ENCODE results near the gene C1QTNF1. TPM values are rescaled to one million over a fixed set of nuclear protein-coding genes. Genes with fewer than 3 reads are reported as not detected.

C1QTNF1 gene
- total RNA-seq, 1 donor from 2014 or later = 6.8 TPM

DNA sequence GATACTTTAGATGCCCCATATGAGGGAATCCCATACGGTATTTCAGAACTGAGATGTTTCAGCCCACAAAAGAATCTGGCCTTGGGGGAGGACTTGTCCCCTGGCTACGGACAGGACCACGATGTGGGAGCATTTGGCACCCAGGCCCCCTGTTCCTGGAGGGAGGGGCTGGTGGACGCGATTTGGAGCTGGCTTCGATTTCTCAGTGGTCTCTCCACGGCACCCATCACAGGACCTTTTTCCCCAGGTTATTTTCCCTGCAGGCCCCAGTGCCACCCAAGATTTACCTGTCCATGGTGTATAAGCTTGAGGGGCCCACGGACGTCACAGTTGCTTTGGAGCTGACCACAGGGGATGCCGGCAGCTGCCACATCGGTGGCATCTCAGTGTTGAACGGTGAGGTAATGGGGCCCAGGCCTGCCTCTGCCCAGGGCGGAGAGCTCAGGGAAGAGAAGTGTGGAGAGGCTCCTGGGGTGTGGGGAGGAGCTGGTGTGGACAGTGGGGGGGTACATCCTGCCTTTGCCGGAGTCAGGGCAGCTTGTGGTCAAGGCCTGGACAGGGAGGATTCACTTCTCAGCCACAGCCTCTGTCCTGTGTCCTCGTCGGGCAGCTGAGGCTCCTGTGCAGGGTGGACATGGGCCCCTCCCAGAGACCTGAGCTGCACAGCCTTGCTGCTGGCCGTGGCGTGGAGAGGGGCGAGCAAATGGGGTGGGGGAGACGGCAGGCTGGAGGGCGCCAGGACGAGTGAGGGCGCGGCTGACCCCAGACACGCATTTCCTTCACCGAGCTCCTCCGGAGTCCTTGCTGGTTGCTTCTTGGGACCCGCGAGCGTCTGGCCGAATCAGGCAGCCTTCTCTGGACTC lies 60.6 kb downstream of the C1QTNF1 start:
- Histone ChIP-seq H3K4me3 (ENCODE audit: low read length in 3 of 3) (no peak overlapping the region), H3K9me3 (ENCODE audit: control insufficient read depth in 3 of 3, low read length in 3 of 3) (no peaks in the 10 kb centered on the region), H3K27ac (ENCODE audit: low read depth, low read length) (no peak overlapping the region), H3K36me3 (ENCODE audit: control insufficient read depth in 3 of 3, insufficient read depth in 3 of 3, low read length in 3 of 3) (peaks cover 56 to 68% (median 63%) of the 10 kb centered on the region in 3 donors), H3K4me1 (ENCODE audit: control insufficient read depth in 3 of 3, insufficient read depth in 3 of 3, low read length in 3 of 3) (peaks cover 0 to 27% (median 6%) of the 10 kb centered on the region in 3 donors), H3K9ac (ENCODE audit: low read depth in 1 of 3, low read length in 3 of 3) (no peak overlapping the region), H3K27me3 (ENCODE audit: control insufficient read depth in 3 of 3, insufficient read depth in 3 of 3, low read length in 3 of 3) (no peaks in the 10 kb centered on the region)

DNA sequence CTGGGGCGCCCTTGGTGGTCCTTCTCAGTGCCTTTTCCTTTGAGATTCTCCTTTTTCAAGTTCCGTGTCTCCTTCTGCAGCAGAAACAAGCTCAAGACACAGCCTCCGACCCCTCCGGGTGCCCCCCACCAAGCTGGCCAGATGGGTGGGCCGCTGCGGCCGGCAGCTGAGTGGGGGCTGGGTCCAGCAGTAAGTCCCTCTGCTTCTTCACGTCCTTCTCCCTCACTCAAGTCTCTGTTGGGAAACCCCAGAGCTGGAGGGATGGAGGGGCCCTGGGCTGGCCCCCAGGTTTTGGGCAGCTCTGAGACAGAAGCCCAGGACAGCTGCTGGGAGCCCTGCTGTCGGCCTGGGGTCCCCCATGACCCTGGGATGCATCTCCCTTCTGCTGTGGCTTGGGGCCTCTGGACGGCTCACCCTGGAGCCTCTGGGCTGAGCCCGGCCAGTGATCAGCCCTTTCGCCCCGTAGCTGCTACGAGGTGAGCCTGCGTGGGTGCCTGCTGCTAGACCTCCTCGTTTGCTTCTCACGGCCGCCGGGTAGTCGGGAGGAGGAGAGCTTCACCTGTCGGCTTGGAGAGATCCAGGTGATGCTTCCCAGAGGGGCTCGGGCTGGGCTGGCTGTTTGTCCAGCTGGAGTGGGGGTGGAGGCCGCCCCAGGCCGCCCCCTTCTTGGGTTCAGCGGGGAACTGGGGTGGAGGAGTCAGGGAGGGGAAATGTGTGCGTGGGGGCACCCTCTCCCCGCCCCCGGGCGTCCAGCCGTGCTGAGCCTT lies 61.4 kb downstream of the C1QTNF1 start:
- Histone ChIP-seq H3K36me3 (ENCODE audit: control insufficient read depth in 3 of 3, insufficient read depth in 3 of 3, low read length in 3 of 3) (peaks cover 48 to 60% (median 55%) of the 10 kb centered on the region in 3 donors), H3K27me3 (ENCODE audit: control insufficient read depth in 3 of 3, insufficient read depth in 3 of 3, low read length in 3 of 3) (no peaks in the 10 kb centered on the region), H3K4me1 (ENCODE audit: control insufficient read depth in 3 of 3, insufficient read depth in 3 of 3, low read length in 3 of 3) (peaks cover 0 to 29% (median 11%) of the 10 kb centered on the region in 3 donors), H3K27ac (ENCODE audit: low read depth, low read length) (no peak overlapping the region), H3K4me3 (ENCODE audit: low read length in 3 of 3) (no peak overlapping the region), H3K9me3 (ENCODE audit: control insufficient read depth in 3 of 3, low read length in 3 of 3) (no peaks in the 10 kb centered on the region), H3K9ac (ENCODE audit: low read depth in 1 of 3, low read length in 3 of 3) (no peak overlapping the region)

DNA sequence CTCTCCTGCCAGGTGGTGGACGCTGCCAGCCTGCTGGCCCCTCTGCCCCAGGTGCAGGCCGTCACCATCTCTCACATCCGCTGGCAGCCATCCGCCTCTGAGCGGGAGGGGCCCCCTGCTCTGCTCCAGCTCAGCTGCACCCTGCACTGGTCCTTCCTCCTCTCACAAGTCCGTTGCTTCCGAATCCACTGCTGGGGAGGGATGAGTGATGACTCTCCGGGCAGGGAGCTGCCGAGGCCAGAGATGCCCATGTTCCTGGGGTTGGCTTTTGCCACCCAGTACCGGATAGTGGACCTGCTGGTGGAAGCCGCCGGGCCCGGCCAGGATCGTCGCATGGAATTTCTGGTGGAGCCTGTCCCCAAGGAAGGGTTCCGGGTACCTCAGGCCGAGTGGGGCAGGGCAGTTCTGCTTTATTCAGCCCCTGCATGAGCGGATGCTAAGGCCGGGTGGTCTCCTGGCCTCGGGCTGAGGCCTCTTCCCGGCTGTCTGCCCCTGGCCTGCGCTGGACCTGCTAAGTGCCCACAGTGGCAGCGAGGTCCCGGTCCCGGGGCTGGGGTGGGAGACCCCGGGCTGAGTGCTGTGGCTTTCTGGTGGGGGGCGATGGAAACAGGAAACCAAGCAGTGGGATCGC lies 62.1 kb downstream of the C1QTNF1 start:
- Histone ChIP-seq H3K27ac (ENCODE audit: low read depth, low read length) (no peak overlapping the region), H3K9ac (ENCODE audit: low read depth in 1 of 3, low read length in 3 of 3) (no peak overlapping the region), H3K9me3 (ENCODE audit: control insufficient read depth in 3 of 3, low read length in 3 of 3) (no peaks in the 10 kb centered on the region), H3K4me1 (ENCODE audit: control insufficient read depth in 3 of 3, insufficient read depth in 3 of 3, low read length in 3 of 3) (peaks cover 0 to 27% (median 11%) of the 10 kb centered on the region in 3 donors), H3K36me3 (ENCODE audit: control insufficient read depth in 3 of 3, insufficient read depth in 3 of 3, low read length in 3 of 3) (peaks cover 41 to 54% (median 49%) of the 10 kb centered on the region in 3 donors), H3K27me3 (ENCODE audit: control insufficient read depth in 3 of 3, insufficient read depth in 3 of 3, low read length in 3 of 3) (peaks cover 0 to 3% (median 2%) of the 10 kb centered on the region in 3 donors), H3K4me3 (ENCODE audit: low read length in 3 of 3) (no peak overlapping the region)

DNA sequence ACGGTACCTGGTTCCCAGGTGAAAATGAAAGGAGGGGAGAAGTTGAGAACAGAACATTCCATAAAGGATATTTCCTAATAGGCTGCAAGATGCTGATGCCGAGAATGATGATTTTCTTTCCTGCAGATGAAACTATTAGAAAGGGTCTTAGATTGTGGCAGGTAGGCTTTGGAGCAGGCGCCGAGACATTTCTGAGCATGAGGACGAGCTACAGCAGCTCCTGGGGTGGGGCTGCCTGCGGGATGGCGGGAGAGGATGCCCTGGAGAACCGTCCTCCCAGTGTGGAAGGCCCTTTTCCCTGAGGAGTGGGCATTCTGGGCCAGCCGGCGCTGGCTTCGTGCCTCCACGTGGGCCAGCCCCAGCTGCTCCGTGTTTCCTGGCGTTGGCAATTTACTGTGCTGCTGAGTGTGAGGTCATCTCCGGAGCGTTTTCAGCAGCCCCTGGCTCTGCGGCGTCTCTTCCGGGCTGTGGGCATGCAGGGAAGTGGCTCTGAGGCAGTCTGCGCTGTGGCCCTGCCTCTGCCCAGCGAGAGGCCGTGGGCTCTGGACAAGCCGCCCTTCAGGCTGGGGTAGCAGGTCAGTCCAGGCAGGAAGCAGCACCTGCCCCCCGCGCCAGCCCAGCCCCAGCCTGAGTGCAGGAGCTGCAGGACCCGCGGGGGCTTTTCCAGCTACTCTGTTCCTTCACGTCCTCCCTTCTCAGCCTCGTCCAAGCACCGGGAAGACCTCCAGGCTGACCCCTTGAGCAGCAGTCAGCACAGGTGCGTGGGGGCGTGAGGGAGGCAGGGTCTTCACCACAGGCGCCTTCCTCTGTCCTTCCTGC lies 62.8 kb downstream of the C1QTNF1 start:
- no peak overlapping the region for H3K9ac ChIP-seq (ENCODE audit: low read depth in 1 of 3, low read length in 3 of 3)
- no peak overlapping the region for H3K27ac ChIP-seq (ENCODE audit: low read depth, low read length)
- H3K36me3 ChIP-seq (ENCODE audit: control insufficient read depth in 3 of 3, insufficient read depth in 3 of 3, low read length in 3 of 3) = peaks cover 40 to 51% (median 45%) of the 10 kb centered on the region in 3 donors
- no peaks in the 10 kb centered on the region for H3K9me3 ChIP-seq (ENCODE audit: control insufficient read depth in 3 of 3, low read length in 3 of 3)
- H3K27me3 ChIP-seq (ENCODE audit: control insufficient read depth in 3 of 3, insufficient read depth in 3 of 3, low read length in 3 of 3) = peaks cover under 1 to 9% (median 8%) of the 10 kb centered on the region in 3 donors
- H3K4me1 ChIP-seq (ENCODE audit: control insufficient read depth in 3 of 3, insufficient read depth in 3 of 3, low read length in 3 of 3) = peaks cover 0 to 24% (median 11%) of the 10 kb centered on the region in 3 donors
- H3K4me3 ChIP-seq (ENCODE audit: low read length in 3 of 3) = no peak overlapping the region

DNA sequence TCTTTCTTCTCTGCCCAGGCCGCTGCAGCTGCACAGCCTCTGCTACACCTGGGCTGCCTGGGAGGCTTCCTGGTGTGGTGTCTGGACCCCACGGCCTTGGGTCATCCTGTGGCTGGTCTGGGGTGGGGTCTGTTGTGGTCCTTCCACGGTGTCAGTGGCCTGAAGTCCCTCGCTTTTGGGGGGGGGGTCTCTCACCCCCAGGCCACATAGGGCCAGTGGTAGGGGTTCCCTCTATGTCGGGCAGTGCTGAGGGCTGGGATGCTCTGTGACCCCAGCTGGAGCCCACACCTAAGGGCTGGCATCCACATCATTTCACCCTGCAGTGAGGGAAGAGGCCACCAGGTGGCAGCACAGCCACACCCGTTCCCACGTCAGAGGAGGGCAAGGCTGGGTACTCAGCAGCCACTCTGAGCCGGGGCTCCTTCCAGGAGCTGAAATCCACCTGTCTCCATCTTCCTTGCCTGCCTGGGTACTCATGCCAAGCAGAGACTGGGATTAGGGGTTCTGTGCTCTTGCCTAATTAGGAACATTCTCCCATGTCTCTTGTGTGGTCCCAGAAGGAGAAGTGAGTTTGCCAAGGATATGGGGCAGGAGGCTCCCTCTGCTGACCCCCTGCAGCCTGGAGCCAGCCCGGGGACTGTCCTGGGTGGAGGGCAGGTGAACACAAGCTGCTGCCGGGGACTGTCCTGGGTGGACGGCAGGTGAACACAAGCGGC lies 63.6 kb downstream of the C1QTNF1 start:
- no peak overlapping the region for H3K27ac ChIP-seq (ENCODE audit: low read depth, low read length)
- no peak overlapping the region for H3K9ac ChIP-seq (ENCODE audit: low read depth in 1 of 3, low read length in 3 of 3)
- H3K4me1 ChIP-seq (ENCODE audit: control insufficient read depth in 3 of 3, insufficient read depth in 3 of 3, low read length in 3 of 3) = peaks cover 0 to 18% (median 11%) of the 10 kb centered on the region in 3 donors
- H3K36me3 ChIP-seq (ENCODE audit: control insufficient read depth in 3 of 3, insufficient read depth in 3 of 3, low read length in 3 of 3) = peaks cover 40 to 47% (median 40%) of the 10 kb centered on the region in 3 donors
- no peak overlapping the region for H3K4me3 ChIP-seq (ENCODE audit: low read length in 3 of 3)
- no peaks in the 10 kb centered on the region for H3K9me3 ChIP-seq (ENCODE audit: control insufficient read depth in 3 of 3, low read length in 3 of 3)
- H3K27me3 ChIP-seq (ENCODE audit: control insufficient read depth in 3 of 3, insufficient read depth in 3 of 3, low read length in 3 of 3) = peaks cover 7 to 17% (median 15%) of the 10 kb centered on the region in 3 donors

DNA sequence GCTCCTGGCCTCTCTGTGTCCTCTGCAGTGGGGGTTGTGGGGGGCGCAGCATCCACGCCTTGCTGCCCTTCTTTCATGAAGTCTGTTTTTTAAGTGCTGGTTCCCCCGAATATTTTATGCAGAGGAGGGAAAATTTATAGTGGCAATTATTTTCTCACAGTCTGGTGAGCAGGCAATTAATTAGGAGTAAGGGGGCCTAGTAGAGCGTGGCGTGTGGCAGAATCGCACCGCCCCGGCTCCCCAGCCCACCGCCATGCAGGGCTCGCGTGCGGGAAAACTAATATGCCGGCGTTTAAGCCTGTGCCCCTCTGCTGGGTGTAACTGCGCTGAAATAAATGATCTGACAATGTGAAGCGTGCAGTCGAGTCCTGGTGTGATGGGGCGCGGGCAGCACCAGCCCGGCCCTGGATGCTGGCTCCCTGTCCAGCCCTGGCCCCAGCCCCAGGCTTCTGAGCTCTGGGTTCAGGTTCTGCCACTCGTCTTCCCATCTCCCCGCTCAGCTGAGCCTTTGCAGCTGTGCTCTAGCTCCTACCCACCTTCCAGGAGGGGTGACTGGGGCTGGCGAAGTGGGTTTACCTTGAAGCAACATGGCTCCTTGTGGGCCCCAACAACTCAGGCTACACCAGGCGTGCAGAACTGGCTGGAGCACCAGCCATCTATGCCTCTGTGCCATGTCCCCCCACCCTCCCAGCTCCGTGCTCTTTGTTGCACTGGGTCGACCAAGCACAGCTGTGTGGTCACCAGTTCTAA lies 64.5 kb downstream of the C1QTNF1 start:
- Histone ChIP-seq H3K36me3 (ENCODE audit: control insufficient read depth in 3 of 3, insufficient read depth in 3 of 3, low read length in 3 of 3) (peaks cover 32 to 40% (median 33%) of the 10 kb centered on the region in 3 donors), H3K9me3 (ENCODE audit: control insufficient read depth in 3 of 3, low read length in 3 of 3) (no peaks in the 10 kb centered on the region), H3K9ac (ENCODE audit: low read depth in 1 of 3, low read length in 3 of 3) (no peak overlapping the region), H3K4me1 (ENCODE audit: control insufficient read depth in 3 of 3, insufficient read depth in 3 of 3, low read length in 3 of 3) (peaks cover 0 to 13% (median 11%) of the 10 kb centered on the region in 3 donors), H3K27me3 (ENCODE audit: control insufficient read depth in 3 of 3, insufficient read depth in 3 of 3, low read length in 3 of 3) (peaks cover 12 to 24% (median 23%) of the 10 kb centered on the region in 3 donors), H3K27ac (ENCODE audit: low read depth, low read length) (no peak overlapping the region), H3K4me3 (ENCODE audit: low read length in 3 of 3) (no peak overlapping the region)

DNA sequence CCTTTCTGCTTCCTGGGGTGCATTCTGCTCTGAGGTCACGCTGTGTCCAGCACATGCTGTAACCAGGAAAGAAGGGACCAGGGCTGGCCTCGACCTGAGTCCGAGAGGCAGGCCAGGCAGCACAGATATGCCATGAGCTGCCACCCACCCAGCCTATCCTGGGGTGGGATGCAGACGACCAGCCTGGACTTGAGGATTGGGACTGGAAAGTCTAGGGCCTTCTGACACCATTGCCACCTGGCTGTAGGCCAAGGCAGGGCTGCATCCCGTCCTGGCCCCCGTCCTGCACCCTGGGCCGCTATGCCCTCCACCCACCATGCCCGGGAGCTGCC lies 65.0 kb downstream of the C1QTNF1 start:
- Histone ChIP-seq H3K36me3 (ENCODE audit: control insufficient read depth in 3 of 3, insufficient read depth in 3 of 3, low read length in 3 of 3) (peaks cover 27 to 37% (median 29%) of the 10 kb centered on the region in 3 donors), H3K9ac (ENCODE audit: low read depth in 1 of 3, low read length in 3 of 3) (no peak overlapping the region), H3K27me3 (ENCODE audit: control insufficient read depth in 3 of 3, insufficient read depth in 3 of 3, low read length in 3 of 3) (peaks cover 17 to 29% (median 27%) of the 10 kb centered on the region in 3 donors), H3K9me3 (ENCODE audit: control insufficient read depth in 3 of 3, low read length in 3 of 3) (no peaks in the 10 kb centered on the region), H3K27ac (ENCODE audit: low read depth, low read length) (no peak overlapping the region), H3K4me3 (ENCODE audit: low read length in 3 of 3) (no peak overlapping the region), H3K4me1 (ENCODE audit: control insufficient read depth in 3 of 3, insufficient read depth in 3 of 3, low read length in 3 of 3) (peaks cover 0 to 12% (median 11%) of the 10 kb centered on the region in 3 donors)

DNA sequence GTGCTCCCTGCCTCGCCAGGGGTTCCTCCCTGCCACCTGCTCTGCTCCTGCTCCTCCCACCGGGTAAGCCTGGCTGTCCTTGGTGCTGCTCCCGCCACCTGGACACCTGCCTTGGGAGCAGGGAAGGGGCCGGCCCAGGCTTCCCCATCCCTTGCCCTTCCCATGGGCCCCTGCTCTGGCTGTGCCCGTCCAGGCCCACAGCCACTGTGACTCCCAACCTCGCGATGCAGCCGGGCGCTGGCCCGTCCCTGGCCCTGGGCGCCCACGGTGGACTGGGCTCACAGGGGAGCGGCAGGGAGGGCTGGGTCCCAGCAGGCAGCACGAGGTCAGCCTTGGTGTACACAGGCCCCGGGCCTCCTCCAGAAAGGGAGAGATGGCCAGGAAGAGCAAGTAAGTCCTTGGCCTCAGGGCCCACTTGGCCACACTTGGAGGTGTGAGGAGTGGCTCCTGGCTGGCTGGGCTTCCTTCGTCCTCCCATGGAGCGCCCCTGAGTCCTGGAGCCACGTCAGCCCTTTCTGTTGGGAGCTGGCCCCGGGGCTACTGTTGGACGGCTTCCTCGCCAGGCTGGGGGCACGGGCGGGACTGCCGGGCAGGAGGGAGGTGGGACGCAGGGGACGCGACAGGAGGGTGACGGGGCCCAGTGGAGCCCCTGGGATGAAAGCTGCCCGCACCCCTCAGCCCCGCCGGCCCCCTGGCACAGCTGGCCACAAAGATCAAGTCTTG lies 65.9 kb downstream of the C1QTNF1 start:
- Histone ChIP-seq H3K27ac (ENCODE audit: low read depth, low read length) (no peak overlapping the region), H3K36me3 (ENCODE audit: control insufficient read depth in 3 of 3, insufficient read depth in 3 of 3, low read length in 3 of 3) (peaks cover 18 to 29% (median 20%) of the 10 kb centered on the region in 3 donors), H3K4me1 (ENCODE audit: control insufficient read depth in 3 of 3, insufficient read depth in 3 of 3, low read length in 3 of 3) (peaks cover 0 to 12% (median 11%) of the 10 kb centered on the region in 3 donors), H3K27me3 (ENCODE audit: control insufficient read depth in 3 of 3, insufficient read depth in 3 of 3, low read length in 3 of 3) (peaks cover 20 to 37% (median 30%) of the 10 kb centered on the region in 3 donors), H3K4me3 (ENCODE audit: low read length in 3 of 3) (no peak overlapping the region), H3K9ac (ENCODE audit: low read depth in 1 of 3, low read length in 3 of 3) (peak overlapping the region in 1 of 3 donors; percentile 54), H3K9me3 (ENCODE audit: control insufficient read depth in 3 of 3, low read length in 3 of 3) (no peaks in the 10 kb centered on the region)
